GM12892 (cell line): Measurements from ENCODE around the gene PDE4B.

Source experiments
- DNase-seq: peaks from one replicate; pipeline ENCODE4 v3.0.0; 2011; ENCODE audit not compliant: insufficient read length
- FAIRE-seq: peaks from 2 replicates; lab custom pipeline; 2011; peaks lifted over from hg19 to GRCh38; lab: Jason Lieb, UNC
- POLR2A ChIP-seq: IDR thresholded peaks from 2 replicates; pipeline ENCODE4 v1.6.1; 2011; ENCODE audit warnings: low read depth, low read length, control low read depth
- POLR2AphosphoS5 ChIP-seq: IDR thresholded peaks from 2 replicates; pipeline ENCODE4 v1.6.1; 2011; ENCODE audit warnings: low read depth, low read length, control low read depth
- TAF1 ChIP-seq: IDR thresholded peaks from 2 replicates; pipeline ENCODE4 v1.6.1; 2011; ENCODE audit warnings: low read depth, mild to moderate bottlenecking, control low read depth, low read length, borderline replicate concordance

The PDE4B gene

GRCh38 chr1:66168948-66169671 lies 376.4 kb downstream of the PDE4B start:
- DNase-seq = no peak
- no peak for TF ChIP-seq POLR2AphosphoS5
- no peak for TF ChIP-seq TAF1
- no peak for TF ChIP-seq POLR2A
- FAIRE-seq = no peak

- TF ChIP-seq POLR2AphosphoS5 = no peak
- no peak for TF ChIP-seq POLR2A
- no peak for TF ChIP-seq TAF1
- no peak for FAIRE-seq
- DNase-seq = no peak
Observed at GRCh38 chr1:66172272-66172671, 379.6 kb downstream of the PDE4B start.

- DNase-seq = no peak
- TF ChIP-seq POLR2AphosphoS5 (no peak), POLR2A (no peak), TAF1 (no peak)
- FAIRE-seq = no peak
Observed at GRCh38 chr1:66175098-66175497, 382.4 kb downstream of the PDE4B start.

- no peak for FAIRE-seq
- no peak for DNase-seq
- TF ChIP-seq POLR2AphosphoS5 = no peak
- TF ChIP-seq TAF1 = no peak
- TF ChIP-seq POLR2A = no peak
Observed at GRCh38 chr1:66175581-66175980, 382.9 kb downstream of the PDE4B start.

GRCh38 chr1:66176012-66176715 lies 383.5 kb downstream of the PDE4B start:
- no peak for FAIRE-seq
- no peak for DNase-seq
- TF ChIP-seq TAF1 (no peak), POLR2AphosphoS5 (no peak), POLR2A (no peak)

GRCh38 chr1:66176832-66177231 lies 384.1 kb downstream of the PDE4B start:
- no peak for DNase-seq
- no peak for FAIRE-seq
- TF ChIP-seq POLR2AphosphoS5 (no peak), POLR2A (no peak), TAF1 (no peak)

- DNase-seq (no peak), FAIRE-seq (no peak)
- TF ChIP-seq TAF1 (no peak), POLR2A (no peak), POLR2AphosphoS5 (no peak)
Observed at GRCh38 chr1:66177510-66177909, 384.8 kb downstream of the PDE4B start.

GRCh38 chr1:66182026-66182425 lies 389.3 kb downstream of the PDE4B start:
- TF ChIP-seq POLR2AphosphoS5 (no peak), TAF1 (no peak), POLR2A (no peak)
- no peak for FAIRE-seq
- DNase-seq = no peak

GRCh38 chr1:66182551-66183178 lies 390.0 kb downstream of the PDE4B start:
- no peak for TF ChIP-seq POLR2A
- TF ChIP-seq POLR2AphosphoS5 = no peak
- no peak for TF ChIP-seq TAF1
- no peak for FAIRE-seq
- no peak for DNase-seq

- TF ChIP-seq POLR2AphosphoS5 = no peak
- no peak for TF ChIP-seq POLR2A
- TF ChIP-seq TAF1 = no peak
- no peak for DNase-seq
- no peak for FAIRE-seq
Observed at GRCh38 chr1:66183400-66183799, 390.7 kb downstream of the PDE4B start.

- TF ChIP-seq POLR2A (no peak), TAF1 (no peak), POLR2AphosphoS5 (no peak)
- FAIRE-seq (no peak), DNase-seq (no peak)
Observed at GRCh38 chr1:66197120-66197519, 404.4 kb downstream of the PDE4B start.
